ENCODE measurements around the gene ZG16.

DNA sequence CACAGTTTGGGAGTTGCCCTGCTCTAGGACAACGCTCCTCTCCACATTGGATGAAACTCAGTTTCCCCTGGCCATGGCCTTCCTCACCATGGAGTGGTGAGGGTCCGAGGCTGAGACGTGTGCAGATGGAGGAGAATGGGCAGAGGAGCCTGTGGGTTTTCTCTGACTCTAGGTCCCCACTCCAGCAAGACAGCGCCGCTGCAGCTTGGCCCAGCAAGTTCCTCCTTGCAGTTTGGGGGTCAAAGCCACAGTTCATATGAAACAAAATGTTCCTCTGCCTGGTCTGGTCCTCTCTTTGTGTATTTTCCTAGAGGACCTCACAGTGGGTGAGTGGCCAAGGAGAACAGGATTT lies 34.6 kb upstream of the ZG16 start:
- TF ChIP-seq, protein P1, sequence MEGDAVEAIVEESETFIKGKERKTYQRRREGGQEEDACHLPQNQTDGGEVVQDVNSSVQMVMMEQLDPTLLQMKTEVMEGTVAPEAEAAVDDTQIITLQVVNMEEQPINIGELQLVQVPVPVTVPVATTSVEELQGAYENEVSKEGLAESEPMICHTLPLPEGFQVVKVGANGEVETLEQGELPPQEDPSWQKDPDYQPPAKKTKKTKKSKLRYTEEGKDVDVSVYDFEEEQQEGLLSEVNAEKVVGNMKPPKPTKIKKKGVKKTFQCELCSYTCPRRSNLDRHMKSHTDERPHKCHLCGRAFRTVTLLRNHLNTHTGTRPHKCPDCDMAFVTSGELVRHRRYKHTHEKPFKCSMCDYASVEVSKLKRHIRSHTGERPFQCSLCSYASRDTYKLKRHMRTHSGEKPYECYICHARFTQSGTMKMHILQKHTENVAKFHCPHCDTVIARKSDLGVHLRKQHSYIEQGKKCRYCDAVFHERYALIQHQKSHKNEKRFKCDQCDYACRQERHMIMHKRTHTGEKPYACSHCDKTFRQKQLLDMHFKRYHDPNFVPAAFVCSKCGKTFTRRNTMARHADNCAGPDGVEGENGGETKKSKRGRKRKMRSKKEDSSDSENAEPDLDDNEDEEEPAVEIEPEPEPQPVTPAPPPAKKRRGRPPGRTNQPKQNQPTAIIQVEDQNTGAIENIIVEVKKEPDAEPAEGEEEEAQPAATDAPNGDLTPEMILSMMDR (conservative IDR thresholded peaks at IDR 0.05; ENCODE audit: low read length), result no peak
- TF ChIP-seq EZH2phosphoT487 (IDR thresholded peaks at IDR 0.05; ENCODE audit: borderline replicate concordance, low read depth, low read length), result no peak
